Motor neuron (in vitro differentiated cells): ENCODE measurements around the gene PSMB7. TPM values are rescaled to one million over a fixed set of nuclear protein-coding genes. Genes with fewer than 3 reads are reported as not detected.

ENCODE experiments used
- ATAC-seq, 8 experiments: fragments of 200-7000 bp; cut with Tn5 transposase; replicated peaks in 6 of 8; 2 replicates each; pipeline ENCODE4 v1.8.0; 2021; ENCODE audit warnings: mild to moderate bottlenecking in 8 of 8, moderate library complexity in 8 of 8
- H3K27ac ChIP-seq, 2 donors: fragments of 250-450 bp; sonication (Bioruptor Pico); 2 replicates each; pipeline ENCODE4 v1.9.0; 2021; ENCODE audit warnings: antibody characterized with exemption in 2 of 2, mild to moderate bottlenecking in 2 of 2, moderate library complexity in 1 of 2
- H3K4me1 ChIP-seq, 2 donors: fragments of 250-450 bp; sonication (Bioruptor Pico); replicated peaks in 1 of 2; 2 replicates each; pipeline ENCODE4 v1.6.1; 2021; ENCODE audit warnings: antibody characterized with exemption in 2 of 2, mild to moderate bottlenecking in 2 of 2, moderate library complexity in 1 of 2
- H3K4me3 ChIP-seq, 5 donors: fragments of 250-450 bp; sonication (Bioruptor Pico); 2 replicates each; pipeline ENCODE4 v1.9.0; 2021; ENCODE audit warnings: antibody characterized with exemption in 5 of 5, mild to moderate bottlenecking in 5 of 5, moderate library complexity in 4 of 5
- WGBS, 10 experiments: fragments of 450-650 bp; shearing (Covaris generic); methylation state at CpG; one replicate each; pipeline ENCODE4 v1.0.0; 2022; 5-methylcytosine and 5-hydroxymethylcytosine counted together
- in situ Hi-C, 9 experiments: fragments of 400-800 bp; cut with MboI; loops; one replicate each; pipeline ENCODE4 v1.15.0; 2021; ENCODE audit warnings: low sequenced_read_pairs in 9 of 9, low pct_unique_long_range_greater_than_20kb in 2 of 9; ENCODE audit not compliant: unreplicated experiment in 9 of 9
- total RNA-seq, 8 experiments: library from RNA; unstranded; fragments of 300-600 nt; gene quantifications; 2 replicates each; pipeline versions ENCODE4 v1.2.3 to v1.2.4, GENCODE V29; 2022

PSMB7 gene
- total RNA-seq, 8 experiments from 2014 or later, result 169 to 289 (median 207) TPM

DNA sequence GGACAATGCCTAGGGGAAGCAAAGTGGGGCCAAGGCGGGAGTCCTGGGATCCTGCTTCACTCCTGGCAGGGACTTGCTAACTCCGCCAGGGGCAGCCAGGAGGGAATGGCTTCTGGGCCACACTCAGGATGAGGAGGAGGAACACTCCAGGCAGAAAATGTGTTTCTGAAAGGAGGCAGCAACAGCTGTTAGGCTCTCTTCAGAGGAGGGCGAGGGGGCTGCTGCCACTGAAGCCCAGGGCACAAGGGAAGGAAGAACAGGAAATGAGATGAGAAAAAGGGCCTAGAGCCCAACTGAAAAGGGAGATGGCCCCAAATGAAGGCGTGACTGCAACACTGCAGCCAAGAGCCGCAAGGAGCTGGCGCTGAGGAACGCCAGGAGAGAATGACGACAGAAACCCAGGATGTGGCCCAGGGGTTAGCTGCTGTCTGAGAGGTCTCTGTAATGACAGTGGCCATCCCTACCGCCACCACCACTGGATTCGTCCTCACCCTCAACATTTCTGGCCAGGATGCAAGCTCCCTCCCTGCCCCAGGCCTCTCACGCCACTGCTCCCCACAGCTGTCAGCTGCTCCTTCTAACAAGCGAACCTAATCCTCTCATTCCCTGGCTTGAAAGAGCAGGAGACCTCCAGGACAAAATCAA is 15.8 kb downstream of the PSMB7 start:
- WGBS, 10 experiments, result 18 to 86% (median 57%) methylated on average over 1 to 10 of the region's 12 CpGs; no CpG with 5 or more reads in 2 of the 10 experiments
- Histone ChIP-seq H3K27ac (no peak overlapping the region), H3K4me3 (no peak overlapping the region), H3K4me1 (peaks cover 15 to 16% of the 10 kb centered on the region in 2 donors)
- peak in 7 of 8 experiments; percentile 51 to 83 (median 69) for ATAC-seq
- in situ Hi-C loops, result no loop called here

DNA sequence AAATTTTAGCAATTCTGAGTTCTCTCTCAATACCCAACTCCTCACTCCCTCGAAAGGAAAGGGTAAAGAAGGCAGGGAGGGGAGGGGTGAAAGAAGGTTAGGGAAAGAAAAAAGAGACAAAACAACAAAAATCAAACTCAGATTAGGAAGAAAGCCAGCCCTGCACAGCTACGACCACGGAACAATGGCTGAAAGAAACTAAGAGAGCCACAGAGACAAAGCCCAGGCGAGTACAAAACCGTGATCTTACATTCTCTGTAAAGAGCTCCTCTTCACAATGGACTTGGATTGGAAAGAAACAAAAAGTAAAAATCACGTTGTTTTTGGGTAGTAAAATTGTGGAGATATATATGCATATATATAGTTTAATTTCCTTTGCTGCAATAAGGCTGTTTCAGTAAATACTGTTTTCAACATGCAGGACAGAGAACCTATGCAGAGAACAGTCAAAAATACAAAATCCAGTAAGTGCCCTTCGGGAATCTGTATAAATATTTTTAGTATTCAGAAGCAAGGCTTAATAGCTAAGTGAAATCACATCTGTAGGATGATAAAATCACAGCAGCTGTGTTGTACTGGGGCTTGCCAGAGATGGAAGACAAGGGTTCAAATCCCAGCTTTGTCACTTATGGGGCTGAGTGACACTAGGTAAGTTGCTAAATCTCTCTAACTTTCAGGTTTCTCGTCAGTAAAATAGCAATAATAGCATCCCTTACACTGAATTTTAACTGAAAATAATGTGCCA is 16.9 kb downstream of the PSMB7 start:
- no peak for ATAC-seq
- in situ Hi-C loops, result no loop called here
- Histone ChIP-seq H3K27ac (no peak overlapping the region), H3K4me1 (peaks cover 23 to 27% of the 10 kb centered on the region in 2 donors), H3K4me3 (no peak overlapping the region)
- 24 to 100% (median 76%) methylated on average over 1 to 8 of the region's 8 CpGs for WGBS, 10 experiments

DNA sequence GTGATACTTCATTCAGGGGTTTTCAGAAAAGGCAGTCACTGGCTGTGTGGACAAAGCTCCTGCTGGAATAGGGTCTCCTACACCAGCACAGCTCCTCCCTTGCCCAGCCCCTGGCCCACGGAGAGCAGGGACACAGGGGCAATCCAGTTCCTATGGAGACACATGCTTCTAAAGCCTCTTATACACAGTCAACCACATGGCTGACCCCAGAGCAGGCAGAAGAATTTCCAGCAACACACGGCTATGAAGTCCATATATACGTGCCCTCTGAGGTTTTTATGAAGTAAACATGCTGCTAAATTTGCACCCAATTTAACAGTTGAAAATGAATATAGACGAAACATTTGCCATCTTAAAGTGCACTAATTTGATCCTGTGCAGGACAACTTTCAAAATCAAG is 19.4 kb downstream of the PSMB7 start:
- Histone ChIP-seq H3K4me3 (no peak overlapping the region), H3K4me1 (peaks cover 41 to 46% of the 10 kb centered on the region in 2 donors), H3K27ac (no peak overlapping the region)
- WGBS, 10 experiments, result 60 to 100% (median 91%) methylated on average over 1 to 4 of the region's 4 CpGs; no CpG with 5 or more reads in 2 of the 10 experiments
- in situ Hi-C loops, result no loop called here
- no peak for ATAC-seq

GRCh38 chr9:124394596-124394995 is 20.6 kb downstream of the PSMB7 start:
- WGBS, 10 experiments, result 67 to 100% (median 96%) methylated on average over 1 to 3 of the region's 3 CpGs; no CpG with 5 or more reads in 1 of the 10 experiments
- Histone ChIP-seq H3K27ac (no peak overlapping the region), H3K4me1 (peaks cover 39 to 45% of the 10 kb centered on the region in 2 donors), H3K4me3 (no peak overlapping the region)
- no peak for ATAC-seq
- in situ Hi-C loops, result no loop called here

- Histone ChIP-seq H3K27ac (no peak overlapping the region), H3K4me1 (peaks cover 35 to 41% of the 10 kb centered on the region in 2 donors), H3K4me3 (no peak overlapping the region)
- ATAC-seq, result no peak
- in situ Hi-C loops, result no loop called here
- WGBS, 10 experiments, result 40 to 90% (median 75%) methylated on average over 1 to 2 of the region's 2 CpGs; no CpG with 5 or more reads in 1 of the 10 experiments
These were observed 21.1 kb downstream of the PSMB7 start for GRCh38 chr9:124394167-124394566.

DNA sequence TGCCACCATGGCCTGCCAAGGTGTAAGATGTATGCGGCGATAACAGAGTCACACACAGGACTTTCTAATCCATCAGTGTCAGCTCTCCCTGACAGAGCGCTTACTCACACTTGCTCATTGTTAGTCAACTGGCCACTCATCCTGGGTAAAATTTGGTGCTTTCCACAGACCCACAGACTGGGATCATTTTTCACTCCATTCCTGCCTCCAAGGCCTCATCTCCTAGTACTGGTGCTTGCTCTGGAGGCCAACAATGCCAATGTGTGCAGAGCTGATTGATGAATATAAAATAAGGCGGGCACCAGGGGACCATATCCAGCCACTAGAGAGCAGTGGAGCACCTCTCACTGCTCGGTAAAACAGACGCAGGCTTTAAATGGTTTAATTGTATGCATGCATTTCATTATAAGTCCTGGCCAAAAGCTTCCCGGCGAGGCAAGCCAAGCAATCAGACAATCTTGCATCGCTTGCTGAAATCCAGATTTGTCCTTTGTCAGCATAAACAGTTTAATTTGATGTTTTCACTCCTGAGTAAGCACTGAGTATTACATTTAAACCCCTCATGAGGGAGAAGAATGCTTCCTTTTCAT is 22.3 kb downstream of the PSMB7 start:
- in situ Hi-C loops, result no loop called here
- Histone ChIP-seq H3K4me3 (no peak overlapping the region), H3K4me1 (peaks cover 38% of the 10 kb centered on the region in 2 donors), H3K27ac (no peak overlapping the region)
- ATAC-seq, result peak; percentile 87 to 98 (median 90)
- 0 to 38% (median 20%) methylated on average over 2 to 8 of the region's 9 CpGs; no CpG with 5 or more reads in 2 of the 10 experiments for WGBS, 10 experiments

GRCh38 chr9:124392254-124392870 is 22.9 kb downstream of the PSMB7 start:
- in situ Hi-C loops, result no loop called here
- Histone ChIP-seq H3K4me1 (peaks cover 38 to 39% of the 10 kb centered on the region in 2 donors), H3K4me3 (no peak overlapping the region), H3K27ac (no peak overlapping the region)
- ATAC-seq, result peak in 4 of 8 experiments; percentile 2 to 11 (median 6)
- WGBS, 10 experiments, result 20 to 90% (median 62%) methylated on average over 1 to 5 of the region's 12 CpGs; no CpG with 5 or more reads in 3 of the 10 experiments

DNA sequence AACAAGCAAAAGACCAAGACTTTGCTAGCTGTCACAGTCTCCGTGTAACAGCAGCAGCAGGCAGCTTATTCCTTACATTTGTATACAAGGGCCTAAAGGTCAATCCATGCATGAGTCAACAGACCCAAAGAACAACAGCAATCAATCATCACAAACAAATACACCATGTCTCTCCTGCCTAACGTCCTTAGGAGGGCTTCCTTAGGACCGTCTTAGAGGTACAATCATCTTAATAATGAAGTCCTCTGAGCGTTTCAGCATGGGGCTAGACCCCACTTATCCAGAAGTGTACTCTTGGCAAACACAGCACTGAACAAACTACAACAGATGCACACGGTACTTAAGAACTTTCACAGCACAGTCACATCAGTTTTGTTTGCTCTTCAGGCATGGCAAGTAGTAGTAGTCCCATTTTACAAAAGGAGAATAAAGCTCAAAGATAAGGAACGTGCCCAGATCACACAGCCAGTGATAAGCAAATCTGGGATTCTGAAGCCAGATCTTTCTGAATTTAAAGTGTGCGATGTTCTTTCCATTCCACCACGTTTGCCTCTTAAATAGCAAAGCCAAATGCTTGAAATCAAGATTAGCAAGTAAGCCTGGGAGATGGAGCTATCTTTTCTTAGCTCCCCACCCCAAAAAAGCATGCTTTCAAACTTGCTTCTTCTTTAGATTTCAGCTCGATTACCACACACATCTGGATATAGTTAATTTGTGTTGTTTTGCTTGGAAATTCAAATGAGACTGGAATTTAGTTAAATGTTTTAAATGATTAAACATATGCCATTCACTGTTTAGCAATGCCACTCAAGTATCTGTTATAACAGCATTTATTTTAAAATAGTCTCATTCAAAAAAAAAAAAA is 24.2 kb downstream of the PSMB7 start:
- in situ Hi-C loops, result no loop called here
- Histone ChIP-seq H3K4me3 (no peak overlapping the region), H3K27ac (no peak overlapping the region), H3K4me1 (peaks cover 38 to 39% of the 10 kb centered on the region in 2 donors)
- WGBS, 10 experiments, result 7 to 45% (median 21%) methylated on average over 2 to 9 of the region's 9 CpGs; no CpG with 5 or more reads in 1 of the 10 experiments
- ATAC-seq, result peak in 7 of 8 experiments; percentile 6 to 47 (median 18)

- peaks cover 39 to 43% of the 10 kb centered on the region in 2 donors for H3K4me1 ChIP-seq
- no peak overlapping the region for H3K4me3 ChIP-seq
- peak in 1 of 8 experiments; percentile 32 for ATAC-seq
- H3K27ac ChIP-seq, result no peak overlapping the region
- 80 to 83% (median 83%) methylated on average over 1 to 2 of the region's 7 CpGs; no CpG with 5 or more reads in 7 of the 10 experiments for WGBS, 10 experiments
- in situ Hi-C loops, result no loop called here
These were observed 25.9 kb downstream of the PSMB7 start for GRCh38 chr9:124389146-124389939.

- Histone ChIP-seq H3K4me3 (no peak overlapping the region), H3K4me1 (peaks cover 33 to 34% of the 10 kb centered on the region in 2 donors), H3K27ac (no peak overlapping the region)
- in situ Hi-C loops, result no loop called here
- 50 to 100% (median 95%) methylated on average over 1 to 6 of the region's 12 CpGs; no CpG with 5 or more reads in 1 of the 10 experiments for WGBS, 10 experiments
- no peak for ATAC-seq
These were observed 26.8 kb downstream of the PSMB7 start for GRCh38 chr9:124388275-124389048.

DNA sequence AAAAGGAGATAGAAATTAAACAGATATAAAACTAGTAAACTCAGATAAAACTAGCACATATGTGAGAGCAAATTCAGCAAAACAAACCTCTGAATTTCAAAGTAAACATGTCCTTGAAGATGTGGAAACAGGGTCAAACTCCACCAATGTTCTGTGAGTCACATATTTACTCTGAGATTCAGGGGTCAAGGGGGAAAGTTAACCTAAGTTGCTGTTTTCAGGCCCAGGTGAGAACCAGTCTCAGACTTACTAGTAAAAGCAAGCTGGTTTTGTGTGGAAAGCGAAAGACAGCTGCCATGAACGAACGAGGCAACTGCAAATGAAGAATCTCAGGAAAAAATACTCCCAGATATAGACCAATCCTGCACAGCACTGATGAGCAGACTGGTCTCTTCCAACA is 29.0 kb downstream of the PSMB7 start:
- no peak for ATAC-seq
- H3K27ac ChIP-seq, result no peak overlapping the region
- in situ Hi-C loops, result no loop called here
- H3K4me1 ChIP-seq, result peaks cover 17 to 21% of the 10 kb centered on the region in 2 donors
- H3K4me3 ChIP-seq, result no peak overlapping the region
- 87 to 100% (median 95%) methylated on average over 1 to 3 of the region's 3 CpGs; no CpG with 5 or more reads in 2 of the 10 experiments for WGBS, 10 experiments
